ENCODE results near the gene AVPR2.

DNA sequence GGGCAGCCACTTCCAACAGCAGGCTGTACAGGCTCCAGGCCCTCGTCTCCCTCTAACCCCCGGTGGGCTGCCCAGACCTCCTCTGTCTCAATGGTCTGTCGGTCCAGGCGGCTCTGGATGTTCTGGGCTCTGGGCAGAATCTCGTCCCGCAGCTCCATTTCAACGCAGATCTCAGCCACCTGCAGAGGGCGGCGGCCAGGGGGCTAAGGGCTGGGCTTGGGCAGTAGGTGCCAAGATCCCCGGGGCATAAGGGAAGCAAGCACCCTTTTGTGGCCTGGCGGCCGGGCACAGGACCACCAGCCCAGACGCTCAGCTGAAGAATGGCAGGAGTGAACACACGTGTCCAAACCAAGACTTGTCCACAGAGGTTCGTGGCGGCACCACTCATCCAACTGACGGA is 9.2 kb downstream of the AVPR2 start:
- no peak for TF ChIP-seq HEY1 (CRISPR knock-in tag; IDR thresholded peaks at IDR 0.05; ENCODE audit: borderline replicate concordance)
- no peak for TF ChIP-seq YY1 (IDR thresholded peaks at IDR 0.05; ENCODE audit: borderline replicate concordance in 1 of 3, control insufficient read depth in 1 of 3, extremely low read depth in 1 of 3, insufficient read depth in 3 of 3, insufficient read length in 1 of 3, insufficient replicate concordance in 2 of 3, low read depth in 1 of 3, low read length in 2 of 3)
- TF ChIP-seq ZFP1 (CRISPR knock-in tag; IDR thresholded peaks at IDR 0.05): no peak
- TF ChIP-seq, protein P1, sequence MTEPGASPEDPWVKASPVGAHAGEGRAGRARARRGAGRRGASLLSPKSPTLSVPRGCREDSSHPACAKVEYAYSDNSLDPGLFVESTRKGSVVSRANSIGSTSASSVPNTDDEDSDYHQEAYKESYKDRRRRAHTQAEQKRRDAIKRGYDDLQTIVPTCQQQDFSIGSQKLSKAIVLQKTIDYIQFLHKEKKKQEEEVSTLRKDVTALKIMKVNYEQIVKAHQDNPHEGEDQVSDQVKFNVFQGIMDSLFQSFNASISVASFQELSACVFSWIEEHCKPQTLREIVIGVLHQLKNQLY (CRISPR knock-in tag; conservative IDR thresholded peaks at IDR 0.05): no peak
- TF ChIP-seq, protein P2, sequence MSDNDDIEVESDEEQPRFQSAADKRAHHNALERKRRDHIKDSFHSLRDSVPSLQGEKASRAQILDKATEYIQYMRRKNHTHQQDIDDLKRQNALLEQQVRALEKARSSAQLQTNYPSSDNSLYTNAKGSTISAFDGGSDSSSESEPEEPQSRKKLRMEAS (CRISPR knock-in tag; IDR thresholded peaks at IDR 0.05): no peak
- no peak for TF ChIP-seq TCF7L2 (IDR thresholded peaks at IDR 0.05; ENCODE audit: low read depth, low read length)
- TF ChIP-seq, protein P3, sequence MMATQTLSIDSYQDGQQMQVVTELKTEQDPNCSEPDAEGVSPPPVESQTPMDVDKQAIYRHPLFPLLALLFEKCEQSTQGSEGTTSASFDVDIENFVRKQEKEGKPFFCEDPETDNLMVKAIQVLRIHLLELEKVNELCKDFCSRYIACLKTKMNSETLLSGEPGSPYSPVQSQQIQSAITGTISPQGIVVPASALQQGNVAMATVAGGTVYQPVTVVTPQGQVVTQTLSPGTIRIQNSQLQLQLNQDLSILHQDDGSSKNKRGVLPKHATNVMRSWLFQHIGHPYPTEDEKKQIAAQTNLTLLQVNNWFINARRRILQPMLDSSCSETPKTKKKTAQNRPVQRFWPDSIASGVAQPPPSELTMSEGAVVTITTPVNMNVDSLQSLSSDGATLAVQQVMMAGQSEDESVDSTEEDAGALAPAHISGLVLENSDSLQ (IDR thresholded peaks at IDR 0.05): no peak
- TF ChIP-seq, protein P4, sequence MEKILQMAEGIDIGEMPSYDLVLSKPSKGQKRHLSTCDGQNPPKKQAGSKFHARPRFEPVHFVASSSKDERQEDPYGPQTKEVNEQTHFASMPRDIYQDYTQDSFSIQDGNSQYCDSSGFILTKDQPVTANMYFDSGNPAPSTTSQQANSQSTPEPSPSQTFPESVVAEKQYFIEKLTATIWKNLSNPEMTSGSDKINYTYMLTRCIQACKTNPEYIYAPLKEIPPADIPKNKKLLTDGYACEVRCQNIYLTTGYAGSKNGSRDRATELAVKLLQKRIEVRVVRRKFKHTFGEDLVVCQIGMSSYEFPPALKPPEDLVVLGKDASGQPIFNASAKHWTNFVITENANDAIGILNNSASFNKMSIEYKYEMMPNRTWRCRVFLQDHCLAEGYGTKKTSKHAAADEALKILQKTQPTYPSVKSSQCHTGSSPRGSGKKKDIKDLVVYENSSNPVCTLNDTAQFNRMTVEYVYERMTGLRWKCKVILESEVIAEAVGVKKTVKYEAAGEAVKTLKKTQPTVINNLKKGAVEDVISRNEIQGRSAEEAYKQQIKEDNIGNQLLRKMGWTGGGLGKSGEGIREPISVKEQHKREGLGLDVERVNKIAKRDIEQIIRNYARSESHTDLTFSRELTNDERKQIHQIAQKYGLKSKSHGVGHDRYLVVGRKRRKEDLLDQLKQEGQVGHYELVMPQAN (IDR thresholded peaks at IDR 0.05; ENCODE audit: borderline replicate concordance): no peak
- TF ChIP-seq SMAD1 (IDR thresholded peaks at IDR 0.05; ENCODE audit: low read depth, low read length, partially characterized antibody): no peak

Measured in K562 (cell line).